SK-N-SH treated with all-trans-retinoic acid at 6 μM for 48 hours (cell line): ENCODE measurements around the gene TMEM167A.

ENCODE experiments used
- CSDC2 ChIP-seq: fragments of 250-450 bp; sonication (Bioruptor Pico); IDR thresholded peaks from 2 replicates; pipeline ENCODE4 v1.5.0; 2020; ENCODE audit warnings: mild to moderate bottlenecking, moderate library complexity
- RARB ChIP-seq: fragments of 250-450 bp; sonication (Bioruptor Pico); IDR thresholded peaks from 2 replicates; pipeline ENCODE4 v1.8.0; 2021; ENCODE audit warnings: mild to moderate bottlenecking, moderate library complexity
- TCF4 ChIP-seq: fragments of 250-450 bp; sonication (Bioruptor Pico); IDR thresholded peaks from 2 replicates; pipeline ENCODE4 v1.8.0; 2021; ENCODE audit warnings: mild to moderate bottlenecking, moderate library complexity, borderline replicate concordance
- ZFP3 ChIP-seq: fragments of 250-450 bp; sonication (Bioruptor Pico); IDR thresholded peaks from 2 replicates; pipeline ENCODE4 v1.5.0; 2020; ENCODE audit warnings: mild to moderate bottlenecking, moderate library complexity
- ZNF70 ChIP-seq: fragments of 450-650 bp; formaldehyde crosslinking; IDR thresholded peaks from 2 replicates; pipeline ENCODE4 v1.5.0; 2020; ENCODE audit warnings: mild to moderate bottlenecking, moderate library complexity
- TF ChIP-seq, protein P1 (sequence below): fragments of 250-450 bp; sonication (Bioruptor Pico); IDR thresholded peaks from 2 replicates; pipeline ENCODE4 v1.8.0; 2020; ENCODE audit warnings: mild to moderate bottlenecking, moderate library complexity, borderline replicate concordance
- TF ChIP-seq, protein P2 (sequence below): fragments of 250-450 bp; sonication (Bioruptor Pico); IDR thresholded peaks from 2 replicates; pipeline ENCODE4 v1.8.0; 2021; ENCODE audit warnings: low read depth, mild to moderate bottlenecking, moderate library complexity, borderline replicate concordance

- TF ChIP-seq ZFP3 (CRISPR knock-in tag) (no peak), CSDC2 (no peak), RARB (no peak), TCF4 (CRISPR knock-in tag) (no peak), ZNF70 (CRISPR knock-in tag) (no peak)
- TF ChIP-seq, protein P1, sequence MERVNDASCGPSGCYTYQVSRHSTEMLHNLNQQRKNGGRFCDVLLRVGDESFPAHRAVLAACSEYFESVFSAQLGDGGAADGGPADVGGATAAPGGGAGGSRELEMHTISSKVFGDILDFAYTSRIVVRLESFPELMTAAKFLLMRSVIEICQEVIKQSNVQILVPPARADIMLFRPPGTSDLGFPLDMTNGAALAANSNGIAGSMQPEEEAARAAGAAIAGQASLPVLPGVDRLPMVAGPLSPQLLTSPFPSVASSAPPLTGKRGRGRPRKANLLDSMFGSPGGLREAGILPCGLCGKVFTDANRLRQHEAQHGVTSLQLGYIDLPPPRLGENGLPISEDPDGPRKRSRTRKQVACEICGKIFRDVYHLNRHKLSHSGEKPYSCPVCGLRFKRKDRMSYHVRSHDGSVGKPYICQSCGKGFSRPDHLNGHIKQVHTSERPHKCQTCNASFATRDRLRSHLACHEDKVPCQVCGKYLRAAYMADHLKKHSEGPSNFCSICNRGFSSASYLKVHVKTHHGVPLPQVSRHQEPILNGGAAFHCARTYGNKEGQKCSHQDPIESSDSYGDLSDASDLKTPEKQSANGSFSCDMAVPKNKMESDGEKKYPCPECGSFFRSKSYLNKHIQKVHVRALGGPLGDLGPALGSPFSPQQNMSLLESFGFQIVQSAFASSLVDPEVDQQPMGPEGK (CRISPR knock-in tag), result no peak
- TF ChIP-seq, protein P2, sequence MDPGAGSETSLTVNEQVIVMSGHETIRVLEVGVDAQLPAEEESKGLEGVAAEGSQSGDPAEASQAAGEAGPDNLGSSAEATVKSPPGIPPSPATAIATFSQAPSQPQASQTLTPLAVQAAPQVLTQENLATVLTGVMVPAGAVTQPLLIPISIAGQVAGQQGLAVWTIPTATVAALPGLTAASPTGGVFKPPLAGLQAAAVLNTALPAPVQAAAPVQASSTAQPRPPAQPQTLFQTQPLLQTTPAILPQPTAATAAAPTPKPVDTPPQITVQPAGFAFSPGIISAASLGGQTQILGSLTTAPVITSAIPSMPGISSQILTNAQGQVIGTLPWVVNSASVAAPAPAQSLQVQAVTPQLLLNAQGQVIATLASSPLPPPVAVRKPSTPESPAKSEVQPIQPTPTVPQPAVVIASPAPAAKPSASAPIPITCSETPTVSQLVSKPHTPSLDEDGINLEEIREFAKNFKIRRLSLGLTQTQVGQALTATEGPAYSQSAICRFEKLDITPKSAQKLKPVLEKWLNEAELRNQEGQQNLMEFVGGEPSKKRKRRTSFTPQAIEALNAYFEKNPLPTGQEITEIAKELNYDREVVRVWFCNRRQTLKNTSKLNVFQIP, result no peak
Observed at GRCh38 chr5:83044926-83045325, 32.3 kb downstream of the TMEM167A start.
